Sigmoid colon (tissue), 7 donors: ENCODE data around the gene ABAT. TPM values are rescaled to one million over a fixed set of nuclear protein-coding genes. Genes with fewer than 3 reads are reported as not detected.

Experiments used
- DNase-seq: peaks from one replicate; pipeline ENCODE4 v3.0.0-alpha.2; 2019
- H3K27ac ChIP-seq, 4 donors: fragments of 200-600 bp; sonication (generic); one replicate each; pipeline ENCODE4 v1.5.1; 2016 to 2019; ENCODE audit warnings: mild to moderate bottlenecking in 1 of 4
- H3K27me3 ChIP-seq, 3 donors: fragments of 200-600 bp; sonication (generic); one replicate each; pipeline ENCODE4 v1.5.1; 2019; ENCODE audit warnings: mild to moderate bottlenecking in 1 of 3
- H3K36me3 ChIP-seq, 4 donors: fragments of 200-600 bp; sonication (generic); one replicate each; pipeline ENCODE4 v1.5.1; 2016 to 2019
- H3K4me1 ChIP-seq, 4 donors: fragments of 200-600 bp; sonication (generic); one replicate each; pipeline ENCODE4 v1.5.1; 2017 to 2019
- H3K4me3 ChIP-seq, 4 donors: fragments of 200-600 bp; sonication (generic); one replicate each; pipeline ENCODE4 v1.5.1; 2017 to 2019; ENCODE audit warnings: mild to moderate bottlenecking in 2 of 4, moderate library complexity in 1 of 4
- H3K9me3 ChIP-seq, 4 donors: fragments of 200-600 bp in 3 of 4; sonication (generic) in 3 of 4; one replicate each; pipeline versions ENCODE4 v1.5.1 to v1.6.1; 2013 to 2019
- EP300 ChIP-seq, 4 donors: sonication (generic); formaldehyde crosslinking; IDR thresholded peaks; one replicate each; pipeline ENCODE4 v1.6.1; 2017; ENCODE audit warnings: antibody characterized with exemption in 4 of 4
- POLR2A ChIP-seq, 2 donors: fragments of 450-650 bp; IDR thresholded peaks; one replicate each; pipeline ENCODE4 v1.6.1; 2016; ENCODE audit warnings: antibody characterized with exemption in 2 of 2, mild to moderate bottlenecking in 2 of 2, moderate library complexity in 2 of 2
- POLR2AphosphoS5 ChIP-seq, 4 donors: sonication (generic); formaldehyde crosslinking; IDR thresholded peaks; one replicate each; pipeline ENCODE4 v1.6.1; 2017; ENCODE audit warnings: antibody characterized with exemption in 4 of 4
- WGBS, 2 donors: extraction: QIAGEN DNeasy Blood & Tissue Kit; methylation state at CpG; one replicate each; pipeline ENCODE4 v1.1.7; 2013; 5-methylcytosine and 5-hydroxymethylcytosine counted together
- intact Hi-C: fragments of 100-400 bp; cut with DNase I; formaldehyde crosslinking; loops from one replicate; pipeline ENCODE4 v1.15.1; 2023
- polyA plus RNA-seq, 3 donors: library from polyadenylated mRNA; stranded (reverse); fragments of 200-250 nt; gene quantifications; one replicate each; pipeline ENCODE4 v1.2.3, GENCODE V29; 2013
- total RNA-seq, 4 donors: library from RNA; depleted of rRNA; stranded (reverse); fragments of >200 nt; gene quantifications; one replicate each; pipeline ENCODE4 v1.1.0, GENCODE V29; 2016
- TF ChIP-seq, protein P1 (sequence below), 4 experiments: fragments of 450-650 bp in 3 of 4; fragments of 200-600 bp in 1 of 4; IDR thresholded peaks; one replicate each; pipeline ENCODE4 v1.5.1; 2016 to 2019; ENCODE audit warnings: antibody characterized with exemption in 4 of 4, mild to moderate bottlenecking in 3 of 4, moderate library complexity in 2 of 4
- donor health status: healthy with polysubstance abuse.
- donor health status: Bipolar disorder and iron deficiency.
- donor health status: healthy.

ABAT gene
- total and polyA plus RNA-seq, 7 donors: 4.1 to 12.0 (median 8.2) TPM

DNA sequence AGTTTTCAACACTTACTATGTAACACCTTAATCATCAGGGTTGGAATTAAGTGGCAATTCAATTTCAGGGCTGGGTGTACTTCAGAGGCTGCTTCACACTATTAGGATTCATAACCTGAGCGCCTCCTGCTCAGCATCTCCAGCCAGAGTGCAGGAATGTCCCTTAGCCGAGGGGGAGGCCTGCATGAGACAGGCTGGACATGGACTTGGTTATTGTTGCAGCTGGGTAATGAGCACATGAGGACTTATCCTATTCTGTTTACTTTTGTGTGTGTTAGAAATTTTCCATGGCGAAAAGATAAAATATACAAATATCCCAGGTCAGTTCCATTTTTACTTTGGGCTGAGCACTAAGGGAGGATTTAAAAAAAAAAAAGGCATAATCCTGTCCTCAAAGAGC, 133.6 kb downstream of the ABAT start:
- Histone ChIP-seq H3K27ac (no peak overlapping the region), H3K36me3 (peaks cover 20 to 99% (median 63%) of the 10 kb centered on the region in 4 donors), H3K27me3 (no peaks in the 10 kb centered on the region), H3K4me1 (no peaks in the 10 kb centered on the region), H3K9me3 (no peaks in the 10 kb centered on the region), H3K4me3 (no peak overlapping the region)
- TF ChIP-seq, protein P1, sequence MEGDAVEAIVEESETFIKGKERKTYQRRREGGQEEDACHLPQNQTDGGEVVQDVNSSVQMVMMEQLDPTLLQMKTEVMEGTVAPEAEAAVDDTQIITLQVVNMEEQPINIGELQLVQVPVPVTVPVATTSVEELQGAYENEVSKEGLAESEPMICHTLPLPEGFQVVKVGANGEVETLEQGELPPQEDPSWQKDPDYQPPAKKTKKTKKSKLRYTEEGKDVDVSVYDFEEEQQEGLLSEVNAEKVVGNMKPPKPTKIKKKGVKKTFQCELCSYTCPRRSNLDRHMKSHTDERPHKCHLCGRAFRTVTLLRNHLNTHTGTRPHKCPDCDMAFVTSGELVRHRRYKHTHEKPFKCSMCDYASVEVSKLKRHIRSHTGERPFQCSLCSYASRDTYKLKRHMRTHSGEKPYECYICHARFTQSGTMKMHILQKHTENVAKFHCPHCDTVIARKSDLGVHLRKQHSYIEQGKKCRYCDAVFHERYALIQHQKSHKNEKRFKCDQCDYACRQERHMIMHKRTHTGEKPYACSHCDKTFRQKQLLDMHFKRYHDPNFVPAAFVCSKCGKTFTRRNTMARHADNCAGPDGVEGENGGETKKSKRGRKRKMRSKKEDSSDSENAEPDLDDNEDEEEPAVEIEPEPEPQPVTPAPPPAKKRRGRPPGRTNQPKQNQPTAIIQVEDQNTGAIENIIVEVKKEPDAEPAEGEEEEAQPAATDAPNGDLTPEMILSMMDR (IDR thresholded peaks at IDR 0.05): no peak
- TF ChIP-seq POLR2A (IDR thresholded peaks at IDR 0.05) (no peak), EP300 (IDR thresholded peaks at IDR 0.05) (no peak), POLR2AphosphoS5 (IDR thresholded peaks at IDR 0.05) (no peak)
- no peak for DNase-seq
- intact Hi-C loops: no loop called here
- 95 to 96% methylated on average over 3 of the region's 3 CpGs for WGBS, 2 donors

DNA sequence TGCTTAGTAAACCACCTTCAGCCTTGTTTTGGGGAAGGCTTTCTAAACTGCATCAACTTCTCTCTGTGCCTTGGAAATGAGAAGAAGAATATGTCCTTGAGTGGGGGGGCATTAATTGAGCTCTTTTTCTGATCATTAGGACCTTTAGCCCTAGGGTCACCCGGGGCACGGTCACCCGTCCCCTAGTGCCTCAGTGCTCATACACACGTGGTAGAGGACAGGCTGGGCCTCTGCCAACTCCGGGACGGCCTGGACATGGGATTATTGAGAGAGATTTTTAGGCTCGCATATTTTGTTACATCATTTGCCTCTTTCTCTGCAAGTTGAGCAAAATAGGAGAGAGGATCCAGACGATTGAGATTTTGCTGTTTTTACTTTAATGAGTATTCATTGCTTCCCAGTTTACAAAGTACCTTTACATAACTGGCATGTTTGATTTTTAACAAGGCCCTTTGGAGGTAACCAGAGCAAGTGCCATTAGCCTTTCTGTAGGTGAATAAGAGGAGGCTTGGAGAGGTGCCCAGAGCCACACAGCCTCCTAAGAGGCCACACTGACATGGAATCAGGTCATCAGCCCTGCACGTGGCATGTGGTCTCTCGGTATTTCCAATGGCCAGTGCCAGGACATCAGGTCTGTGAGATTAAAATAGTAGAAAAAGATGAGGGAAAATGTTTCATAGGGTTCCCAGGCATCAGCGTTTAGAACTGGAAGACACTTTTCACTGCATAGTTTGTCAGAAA, 134.4 kb downstream of the ABAT start:
- WGBS, 2 donors: 81 to 91% methylated on average over 11 of the region's 11 CpGs
- H3K9me3 ChIP-seq: no peaks in the 10 kb centered on the region
- intact Hi-C loops: no loop called here
- H3K4me3 ChIP-seq: no peak overlapping the region
- no peaks in the 10 kb centered on the region for H3K4me1 ChIP-seq
- H3K36me3 ChIP-seq: peaks cover 27 to 99% (median 63%) of the 10 kb centered on the region in 4 donors
- TF ChIP-seq, protein P1 (IDR thresholded peaks at IDR 0.05): no peak
- no peak for TF ChIP-seq EP300 (IDR thresholded peaks at IDR 0.05)
- no peak for TF ChIP-seq POLR2A (IDR thresholded peaks at IDR 0.05)
- no peak for TF ChIP-seq POLR2AphosphoS5 (IDR thresholded peaks at IDR 0.05)
- no peaks in the 10 kb centered on the region for H3K27me3 ChIP-seq
- H3K27ac ChIP-seq: no peak overlapping the region
- no peak for DNase-seq

DNA sequence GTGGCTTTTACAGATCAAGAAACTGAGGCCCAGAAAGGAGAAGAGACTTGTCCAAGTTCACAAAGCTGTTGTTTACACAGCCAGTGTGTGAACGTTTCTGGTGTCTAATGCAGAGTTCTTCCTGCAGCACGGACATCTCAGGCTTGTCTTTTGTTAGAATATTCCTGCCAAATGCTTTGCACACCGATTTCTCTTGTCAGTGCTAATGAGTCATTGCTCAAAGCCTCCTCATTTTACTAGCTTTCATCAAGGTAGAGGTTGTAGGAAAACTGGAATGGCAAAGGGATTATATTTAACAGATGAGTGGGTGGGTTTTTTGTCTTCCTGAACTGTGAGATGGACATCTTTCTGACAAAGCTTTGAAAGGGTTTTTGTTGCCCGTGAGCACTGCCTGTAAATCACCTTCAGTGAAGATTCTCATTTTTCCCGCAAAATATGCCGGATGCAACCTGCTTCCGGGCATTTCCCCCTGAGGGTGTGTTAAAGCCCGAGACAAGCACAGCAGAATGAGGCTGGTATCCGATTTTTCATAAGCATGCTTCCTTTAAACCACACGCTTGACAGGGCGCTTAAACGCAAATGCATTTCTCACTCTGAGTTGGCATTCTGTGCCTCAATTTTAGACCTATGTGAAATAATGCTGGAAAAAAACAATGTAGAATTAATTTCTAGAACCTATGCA, 137.9 kb downstream of the ABAT start:
- H3K4me1 ChIP-seq: no peaks in the 10 kb centered on the region
- WGBS, 2 donors: 74 to 88% methylated on average over 12 of the region's 12 CpGs
- TF ChIP-seq POLR2AphosphoS5 (IDR thresholded peaks at IDR 0.05) (no peak), EP300 (IDR thresholded peaks at IDR 0.05) (no peak), POLR2A (IDR thresholded peaks at IDR 0.05) (no peak)
- TF ChIP-seq, protein P1 (IDR thresholded peaks at IDR 0.05): no peak
- H3K27me3 ChIP-seq: no peaks in the 10 kb centered on the region
- no peak overlapping the region for H3K4me3 ChIP-seq
- peaks cover 38 to 100% (median 71%) of the 10 kb centered on the region in 4 donors for H3K36me3 ChIP-seq
- no peak for DNase-seq
- H3K27ac ChIP-seq: no peak overlapping the region
- H3K9me3 ChIP-seq: no peaks in the 10 kb centered on the region
- intact Hi-C loops: no loop called here

DNA sequence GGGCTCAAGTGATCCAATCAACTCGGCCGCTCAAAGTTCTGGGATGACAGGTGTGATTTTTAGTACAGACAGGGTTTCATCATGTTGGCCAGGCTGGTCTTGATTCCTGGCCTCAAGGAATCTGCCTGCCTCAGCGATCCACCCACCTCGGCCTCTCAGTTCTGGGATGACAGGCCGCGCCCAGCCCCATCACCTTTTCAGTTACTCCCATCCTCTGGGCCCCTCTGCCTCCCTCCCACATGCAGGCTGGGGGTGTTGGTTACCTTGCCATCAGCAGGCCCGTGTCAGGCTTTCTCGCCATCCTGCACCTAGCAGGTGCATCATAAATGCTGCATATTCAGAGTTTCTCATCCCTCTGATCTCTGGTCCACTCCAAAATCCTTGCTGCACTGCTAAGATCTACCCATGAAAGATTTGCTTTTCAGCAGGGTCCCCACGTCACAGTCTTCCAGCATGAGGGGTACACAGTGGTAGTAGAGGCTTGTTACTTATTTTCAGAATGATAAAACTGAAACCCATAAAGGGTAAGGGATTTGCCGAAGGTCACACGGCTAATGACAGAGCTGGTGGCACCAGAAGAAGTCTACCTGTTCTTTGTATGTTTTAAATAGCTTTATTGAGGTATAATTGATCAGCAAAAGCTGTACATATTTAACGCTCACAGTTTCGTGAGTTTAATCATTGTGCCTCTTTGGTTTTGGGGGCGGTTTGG, 139.8 kb downstream of the ABAT start:
- H3K9me3 ChIP-seq: no peaks in the 10 kb centered on the region
- intact Hi-C loops: no loop called here
- no peaks in the 10 kb centered on the region for H3K4me1 ChIP-seq
- H3K4me3 ChIP-seq: no peak overlapping the region
- peaks cover 38 to 100% (median 61%) of the 10 kb centered on the region in 4 donors for H3K36me3 ChIP-seq
- DNase-seq: no peak
- no peaks in the 10 kb centered on the region for H3K27me3 ChIP-seq
- H3K27ac ChIP-seq: no peak overlapping the region
- 91 to 92% methylated on average over 14 of the region's 14 CpGs for WGBS, 2 donors
- TF ChIP-seq POLR2AphosphoS5 (IDR thresholded peaks at IDR 0.05) (no peak), EP300 (IDR thresholded peaks at IDR 0.05) (no peak)
- TF ChIP-seq, protein P1 (IDR thresholded peaks at IDR 0.05): no peak
